NCI-H510A (cell line): ENCODE data around the gene BCR.

Source experiments
- DNase-seq: peaks from one replicate; lab custom pipeline; 2025; lab: John Stamatoyannopoulos, UW

BCR gene

GRCh38 chr22:23177197-23177596 is 3.1 kb upstream of the BCR start:
- DNase-seq = no peak

GRCh38 chr22:23178512-23179254 is 1.6 kb upstream of the BCR start:
- no peak for DNase-seq

DNA sequence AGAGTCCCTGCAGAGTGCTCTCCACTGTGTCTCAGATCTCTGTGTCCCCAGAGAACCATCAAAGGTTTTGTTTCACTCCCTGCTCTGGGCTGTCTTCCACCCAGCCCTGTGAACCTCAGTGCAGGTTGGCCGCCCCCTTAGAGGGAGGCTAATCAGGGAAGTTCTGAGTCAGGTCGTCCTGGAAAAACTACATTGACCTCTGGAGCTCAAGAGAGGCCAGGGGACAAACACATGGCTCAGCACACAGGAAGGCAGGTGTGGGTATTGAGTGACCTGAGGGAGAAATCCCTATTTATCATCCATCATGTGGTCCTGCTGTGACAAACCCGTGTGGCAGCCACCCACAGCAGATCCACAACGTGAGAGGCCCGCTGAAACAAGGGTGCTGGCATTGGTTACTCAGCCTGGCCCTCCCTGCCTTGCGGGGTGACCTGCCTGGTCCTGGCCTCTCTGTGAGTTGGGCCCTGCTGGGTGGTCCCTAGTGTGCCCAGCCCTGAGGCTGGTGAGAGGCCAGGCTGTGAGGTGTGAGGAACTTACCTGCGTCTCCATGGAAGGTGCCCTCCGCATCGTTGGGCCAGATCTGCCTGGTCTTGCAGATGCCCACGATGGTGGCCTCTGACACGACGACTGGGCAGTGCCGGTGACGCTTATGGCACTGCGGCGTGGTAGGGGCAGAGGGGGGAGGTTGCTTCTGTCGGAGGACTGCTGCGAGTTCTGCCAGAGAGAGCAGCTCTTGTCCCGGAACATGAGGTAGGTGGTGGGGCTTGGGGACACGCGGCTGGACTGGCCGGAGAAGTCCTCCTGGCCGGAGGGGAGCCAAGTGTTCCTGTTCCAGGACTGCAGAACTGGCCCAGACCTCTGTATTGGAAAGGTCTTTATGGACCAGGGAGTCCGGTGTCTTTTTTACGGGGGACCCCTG is 669 bp upstream of the BCR start:
- DNase-seq = no peak

DNA sequence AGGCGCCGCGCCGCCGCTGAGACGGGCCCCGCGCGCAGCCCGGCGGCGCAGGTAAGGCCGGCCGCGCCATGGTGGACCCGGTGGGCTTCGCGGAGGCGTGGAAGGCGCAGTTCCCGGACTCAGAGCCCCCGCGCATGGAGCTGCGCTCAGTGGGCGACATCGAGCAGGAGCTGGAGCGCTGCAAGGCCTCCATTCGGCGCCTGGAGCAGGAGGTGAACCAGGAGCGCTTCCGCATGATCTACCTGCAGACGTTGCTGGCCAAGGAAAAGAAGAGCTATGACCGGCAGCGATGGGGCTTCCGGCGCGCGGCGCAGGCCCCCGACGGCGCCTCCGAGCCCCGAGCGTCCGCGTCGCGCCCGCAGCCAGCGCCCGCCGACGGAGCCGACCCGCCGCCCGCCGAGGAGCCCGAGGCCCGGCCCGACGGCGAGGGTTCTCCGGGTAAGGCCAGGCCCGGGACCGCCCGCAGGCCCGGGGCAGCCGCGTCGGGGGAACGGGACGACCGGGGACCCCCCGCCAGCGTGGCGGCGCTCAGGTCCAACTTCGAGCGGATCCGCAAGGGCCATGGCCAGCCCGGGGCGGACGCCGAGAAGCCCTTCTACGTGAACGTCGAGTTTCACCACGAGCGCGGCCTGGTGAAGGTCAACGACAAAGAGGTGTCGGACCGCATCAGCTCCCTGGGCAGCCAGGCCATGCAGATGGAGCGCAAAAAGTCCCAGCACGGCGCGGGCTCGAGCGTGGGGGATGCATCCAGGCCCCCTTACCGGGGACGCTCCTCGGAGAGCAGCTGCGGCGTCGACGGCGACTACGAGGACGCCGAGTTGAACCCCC is 798 bp downstream of the BCR start:
- DNase-seq = no peak

DNA sequence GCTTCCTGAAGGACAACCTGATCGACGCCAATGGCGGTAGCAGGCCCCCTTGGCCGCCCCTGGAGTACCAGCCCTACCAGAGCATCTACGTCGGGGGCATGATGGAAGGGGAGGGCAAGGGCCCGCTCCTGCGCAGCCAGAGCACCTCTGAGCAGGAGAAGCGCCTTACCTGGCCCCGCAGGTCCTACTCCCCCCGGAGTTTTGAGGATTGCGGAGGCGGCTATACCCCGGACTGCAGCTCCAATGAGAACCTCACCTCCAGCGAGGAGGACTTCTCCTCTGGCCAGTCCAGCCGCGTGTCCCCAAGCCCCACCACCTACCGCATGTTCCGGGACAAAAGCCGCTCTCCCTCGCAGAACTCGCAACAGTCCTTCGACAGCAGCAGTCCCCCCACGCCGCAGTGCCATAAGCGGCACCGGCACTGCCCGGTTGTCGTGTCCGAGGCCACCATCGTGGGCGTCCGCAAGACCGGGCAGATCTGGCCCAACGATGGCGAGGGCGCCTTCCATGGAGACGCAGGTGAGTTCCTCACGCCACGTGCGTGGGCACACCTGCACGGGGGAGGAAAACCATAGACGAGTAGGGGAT is 1.5 kb downstream of the BCR start:
- DNase-seq = no peak

DNA sequence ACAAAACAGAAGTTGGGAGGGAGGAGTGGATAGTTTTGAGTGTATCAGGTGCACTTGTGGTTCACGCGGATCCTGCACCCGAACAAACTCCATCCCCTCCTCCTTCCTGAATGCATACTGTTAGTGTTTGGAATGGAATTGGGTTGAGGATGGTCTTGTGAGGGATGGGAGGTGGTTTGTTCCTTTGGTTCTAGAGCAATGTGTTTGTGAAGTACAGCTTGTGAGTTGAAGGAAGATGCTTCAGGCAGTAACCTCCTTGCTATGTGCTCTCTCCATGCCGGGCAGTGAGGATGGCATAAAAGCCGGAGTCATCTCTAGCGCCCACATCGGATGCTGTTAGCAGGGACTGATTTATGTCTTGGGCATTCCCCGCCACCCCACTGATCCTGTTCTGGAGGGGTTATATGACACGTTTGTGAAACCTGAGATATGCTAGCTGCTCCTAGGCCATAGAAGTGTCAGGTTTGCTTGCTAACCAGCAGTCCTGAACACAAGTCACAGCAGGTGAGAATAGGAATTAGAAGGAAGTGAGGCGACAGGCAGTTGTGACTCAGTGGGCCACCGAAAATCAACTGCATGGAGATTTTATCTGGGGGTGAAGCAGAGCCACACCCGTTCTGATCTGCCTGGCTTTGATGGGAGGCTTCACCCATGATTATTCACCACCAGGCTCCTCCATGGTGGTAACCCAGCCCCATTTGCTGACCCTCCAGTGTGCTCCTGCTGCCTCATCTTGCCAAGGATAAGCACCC is 2.2 kb downstream of the BCR start:
- DNase-seq = peak; percentile 80

DNA sequence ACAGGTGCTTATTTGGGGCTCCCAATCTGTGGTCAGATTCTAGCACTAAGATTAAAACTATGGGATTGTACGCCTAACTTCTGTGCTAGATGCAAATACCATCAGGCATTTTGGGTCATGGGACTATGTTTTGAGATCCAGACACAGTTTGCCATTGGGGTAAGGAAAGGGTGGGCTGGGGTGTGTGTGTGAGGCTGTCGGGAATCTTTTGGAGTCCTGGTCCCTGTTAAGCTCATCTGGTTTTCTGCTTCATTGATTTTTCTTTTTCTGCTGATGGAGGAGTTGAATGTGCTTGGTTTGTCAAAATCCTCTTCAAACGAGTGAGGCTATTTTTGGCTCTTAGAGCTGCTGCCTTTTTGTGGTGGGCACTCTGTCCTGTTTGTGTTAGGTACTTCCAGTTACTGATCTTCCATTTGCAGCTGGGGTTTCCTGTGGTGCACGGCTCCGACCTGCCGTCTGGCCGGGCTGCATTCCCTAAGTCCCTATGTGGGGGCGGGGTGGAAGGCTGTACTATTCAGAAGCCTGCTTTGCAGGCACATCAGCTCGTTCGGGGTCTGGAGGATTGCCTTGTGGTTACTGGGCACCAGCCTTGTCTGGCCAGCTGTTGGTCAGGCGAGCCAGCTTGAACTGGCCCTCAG is 2.9 kb downstream of the BCR start:
- DNase-seq = peak; percentile 53

- DNase-seq = no peak
Observed at GRCh38 chr22:23184100-23184763, 3.9 kb downstream of the BCR start.

GRCh38 chr22:23184764-23185113 is 4.4 kb downstream of the BCR start:
- DNase-seq = no peak

GRCh38 chr22:23187211-23187610 is 6.9 kb downstream of the BCR start:
- DNase-seq = no peak

DNA sequence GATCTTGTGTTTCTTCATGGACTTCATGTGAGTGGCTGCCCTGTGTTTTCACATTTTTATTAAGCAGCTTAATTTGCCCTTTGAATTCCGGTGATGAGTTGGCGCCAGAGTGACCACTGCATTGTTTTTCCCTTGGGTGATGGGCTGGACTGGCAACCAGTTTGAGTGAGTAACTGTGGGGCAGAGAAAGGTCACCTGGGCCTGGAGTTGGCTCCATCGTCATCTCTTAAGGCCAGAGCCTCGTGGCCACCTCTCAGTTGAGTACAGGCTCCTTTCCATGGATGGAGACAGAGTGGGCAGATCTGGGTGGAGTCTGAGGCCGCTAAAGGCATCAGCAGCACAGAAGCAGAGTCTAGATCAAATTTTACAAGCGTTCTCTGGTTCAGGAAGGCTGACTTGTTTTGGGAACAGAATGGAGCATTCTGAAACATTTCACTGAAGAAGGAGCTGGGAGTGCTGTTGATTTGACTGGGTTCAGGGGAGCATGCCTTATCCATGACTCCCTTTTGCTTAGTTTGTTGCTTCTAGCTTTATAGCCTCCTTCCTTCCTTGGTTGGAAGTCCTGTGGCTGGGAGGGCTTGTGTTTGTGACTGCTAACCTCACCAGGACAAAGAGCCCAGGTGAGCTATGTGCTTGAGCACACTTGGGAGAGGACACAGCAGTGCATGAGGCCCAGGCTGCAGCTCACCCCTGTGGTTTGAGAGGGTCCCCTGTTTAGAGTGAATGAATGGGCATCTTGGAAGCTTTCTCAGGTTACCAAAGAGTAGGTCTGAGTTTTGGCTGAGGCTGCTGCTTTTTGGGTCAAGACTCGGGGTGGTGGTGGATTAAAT is 7.8 kb downstream of the BCR start:
- no peak for DNase-seq

DNA sequence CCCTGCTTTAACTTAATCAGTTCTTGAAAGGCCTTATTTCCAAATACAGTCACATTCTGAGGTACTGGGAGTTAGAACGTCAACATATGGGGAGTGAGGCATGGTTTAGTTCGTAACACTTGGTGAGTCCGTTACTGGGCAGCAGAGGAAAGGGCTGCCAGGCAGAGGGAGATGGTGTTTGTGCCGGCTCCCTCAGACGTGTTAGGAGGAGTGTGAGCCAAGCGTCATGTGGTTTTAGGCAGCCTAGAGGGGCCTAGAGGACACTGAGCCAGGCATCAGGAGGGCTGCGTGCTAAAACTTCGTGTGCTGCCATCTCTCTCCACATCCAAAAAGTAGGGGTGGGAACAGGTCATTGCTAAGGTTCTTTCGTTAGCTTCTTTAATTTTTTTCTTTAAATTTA is 10.2 kb downstream of the BCR start:
- DNase-seq = no peak

- DNase-seq = peak; percentile 85
Observed at GRCh38 chr22:23192133-23192532, 11.8 kb downstream of the BCR start.

- no peak for DNase-seq
Observed at GRCh38 chr22:23192558-23192957, 12.2 kb downstream of the BCR start.

DNA sequence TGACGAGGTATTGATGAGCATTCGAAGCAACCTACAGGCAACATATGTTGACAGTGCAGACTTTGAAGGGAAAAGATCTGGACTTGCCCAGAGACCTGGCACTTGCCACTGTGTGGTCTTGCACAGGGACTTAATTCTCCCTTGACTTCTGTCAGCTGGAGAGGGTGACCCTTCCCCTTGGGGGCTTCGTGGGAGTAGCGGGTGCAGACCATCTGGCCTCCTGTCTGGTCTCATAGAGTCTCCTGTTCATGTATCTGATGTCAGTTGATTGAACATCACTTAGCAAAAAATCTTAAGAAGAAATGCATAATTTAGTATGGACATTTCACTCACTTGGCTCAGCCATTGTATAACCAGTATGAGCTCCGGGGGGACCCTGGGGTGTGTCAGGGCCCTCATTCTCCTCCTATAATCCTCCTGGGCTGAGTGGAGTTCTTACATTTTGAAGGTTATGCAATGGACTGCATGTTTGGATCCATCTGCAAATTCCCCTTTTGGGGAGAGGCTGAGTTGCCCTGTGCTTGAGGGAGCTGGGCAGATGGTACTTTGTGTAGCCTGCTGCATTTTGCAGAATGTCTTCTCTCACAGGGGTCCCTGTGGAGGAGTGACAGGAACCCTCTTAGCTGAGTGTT is 13.0 kb downstream of the BCR start:
- DNase-seq = no peak

GRCh38 chr22:23193882-23194281 is 13.6 kb downstream of the BCR start:
- DNase-seq = no peak

GRCh38 chr22:23196165-23196564 is 15.9 kb downstream of the BCR start:
- no peak for DNase-seq

GRCh38 chr22:23197836-23198235 is 17.5 kb downstream of the BCR start:
- DNase-seq = no peak

DNA sequence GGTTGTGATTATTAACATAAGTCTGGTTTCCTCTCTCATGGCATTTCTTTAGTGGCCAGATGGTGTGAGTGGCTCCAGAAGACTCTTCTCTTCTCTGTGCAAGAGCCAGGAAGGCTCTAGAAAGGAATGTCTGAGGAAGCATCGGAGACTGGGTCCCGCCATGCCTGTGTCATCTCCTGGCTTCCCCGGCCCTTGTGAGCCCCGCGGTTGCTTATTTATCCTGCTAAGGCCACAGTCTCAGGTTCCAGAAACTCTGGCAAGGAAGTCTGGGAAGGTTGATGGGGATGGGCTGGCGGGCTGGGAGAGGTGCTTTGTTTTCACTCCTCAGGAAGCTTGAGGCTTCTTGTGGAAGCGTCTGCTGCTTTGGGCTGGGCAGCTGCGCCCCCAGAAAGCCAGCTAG is 18.9 kb downstream of the BCR start:
- DNase-seq = no peak
